Kidney tubule cell (primary cell): ENCODE results near the gene TMEM115.
"Not testable (repeated sequence)": the region's sequence is repeated elsewhere in the genome, so short reads cannot be mapped to it uniquely, and the experiment has no call there.

Source experiments
- DNase-seq: peaks from one replicate; pipeline ENCODE4 v3.0.0-alpha.2; 2018; ENCODE audit warnings: low spot score

Gene TMEM115

DNA sequence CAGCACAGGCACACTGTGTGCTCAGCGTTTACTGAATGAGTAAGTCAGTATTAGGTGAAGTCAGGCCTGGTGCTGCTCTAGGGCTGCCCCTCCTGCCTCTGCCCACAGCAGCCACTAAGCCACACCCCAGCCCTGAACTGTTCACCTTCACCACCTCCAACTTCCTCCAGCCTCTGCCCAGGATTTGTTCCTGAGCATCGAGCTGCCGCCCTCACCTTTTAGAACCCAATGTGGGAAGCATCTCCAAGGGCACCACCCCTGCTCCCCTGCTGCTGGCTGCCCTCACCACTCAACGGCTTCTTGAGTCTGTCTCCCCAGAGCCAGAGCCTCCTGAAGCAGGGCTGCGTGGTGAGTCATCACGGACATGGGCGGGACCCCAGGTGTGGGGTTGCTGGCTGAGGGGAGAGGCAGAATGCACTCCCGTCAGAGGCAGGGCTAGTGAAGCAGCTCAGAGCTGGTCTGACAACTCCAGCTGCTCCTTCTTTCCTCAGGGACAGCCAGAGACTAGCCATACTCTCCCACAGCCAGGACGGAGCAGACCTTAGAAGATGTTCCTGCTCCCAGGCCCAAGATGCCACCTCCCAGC is 42.6 kb downstream of the TMEM115 start:
- peak; percentile 92 for DNase-seq

DNA sequence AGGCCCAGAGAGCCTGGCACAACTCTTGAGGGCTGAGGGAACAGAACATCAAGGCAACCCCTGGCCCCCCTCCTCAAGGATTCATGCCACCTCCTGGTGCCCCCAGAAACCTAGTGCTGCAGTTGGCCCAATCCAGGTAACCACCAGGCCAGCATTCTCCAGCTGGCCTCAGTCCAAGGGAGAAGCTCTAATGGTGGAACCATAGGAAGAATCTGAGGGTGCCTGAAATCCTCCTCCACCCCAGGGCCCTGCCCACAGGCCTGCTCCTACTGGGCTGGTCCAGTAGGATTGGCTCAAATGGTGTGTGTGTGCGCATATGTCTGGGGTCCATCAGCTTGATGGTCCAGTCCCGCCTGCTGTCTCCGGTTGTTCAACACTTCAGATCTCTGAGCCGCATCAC is 44.5 kb downstream of the TMEM115 start:
- no peak for DNase-seq

DNA sequence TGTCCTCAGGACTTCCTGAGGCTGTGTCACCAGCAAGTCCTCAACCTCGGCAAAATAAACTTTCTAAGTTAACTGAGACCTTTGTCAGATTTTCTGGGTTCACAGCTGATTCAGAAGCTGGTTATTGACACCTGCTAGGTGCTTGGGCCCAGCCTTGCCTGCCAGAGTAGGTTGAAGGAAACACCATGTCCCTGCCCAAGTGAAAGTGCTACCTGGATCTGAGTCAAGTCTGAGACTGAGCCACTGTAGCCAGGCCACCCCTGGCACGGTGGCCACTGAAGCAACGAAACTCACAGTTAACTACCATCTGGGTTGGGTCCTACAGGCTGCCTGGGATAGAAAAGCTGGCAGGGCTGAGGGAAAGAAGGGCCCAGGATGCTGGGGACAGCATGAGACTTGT is 45.0 kb downstream of the TMEM115 start:
- no peak for DNase-seq

DNA sequence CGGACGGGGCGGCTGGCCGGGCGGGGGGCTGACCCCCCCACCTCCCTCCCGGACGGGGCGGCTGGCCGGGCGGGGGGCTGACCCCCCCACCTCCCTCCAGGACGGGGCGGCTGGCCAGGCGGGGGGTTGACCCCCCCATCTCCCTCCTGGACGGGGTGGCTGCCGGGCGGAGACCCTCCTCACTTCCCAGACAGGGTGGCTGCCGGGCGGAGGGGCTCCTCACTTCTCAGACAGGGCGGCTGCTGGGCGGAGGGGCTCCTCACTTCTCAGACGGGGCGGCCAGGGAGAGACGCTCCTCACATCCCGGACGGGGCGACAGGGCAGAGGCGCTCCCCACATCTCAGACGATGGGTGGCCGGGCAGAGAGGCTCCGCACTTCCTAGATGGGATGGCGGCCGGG is 47.3 kb downstream of the TMEM115 start:
- DNase-seq, result not testable (repeated sequence)
